ENCODE data around the gene OR8K3. TPM values are rescaled to one million over a fixed set of nuclear protein-coding genes. Genes with fewer than 3 reads are reported as not detected.

OR8K3 gene
- total and polyA plus RNA-seq, 10 of the 15 experiments (the other 5 are each of a cell fraction or from before 2014, with no cell fraction given), result not detected

GRCh38 chr11:56345739-56346138 lies 30.8 kb downstream of the OR8K3 start, which contains the start of gene OR8K1 (continued):
- TF ChIP-seq MTA3 (IDR thresholded peaks at IDR 0.05; ENCODE audit: borderline replicate concordance, low read length), result no peak
- no peak for TF ChIP-seq TARDBP (IDR thresholded peaks at IDR 0.05; ENCODE audit: borderline replicate concordance)
- no peak for TF ChIP-seq POU2F2 (IDR thresholded peaks at IDR 0.05; ENCODE audit: borderline replicate concordance, low read depth, low read length)
- TF ChIP-seq ETV6 (conservative IDR thresholded peaks at IDR 0.05 in 1 of 2, IDR thresholded peaks at IDR 0.05 in 1 of 2; ENCODE audit: borderline replicate concordance in 1 of 2, low read depth in 1 of 2), result no peak

DNA sequence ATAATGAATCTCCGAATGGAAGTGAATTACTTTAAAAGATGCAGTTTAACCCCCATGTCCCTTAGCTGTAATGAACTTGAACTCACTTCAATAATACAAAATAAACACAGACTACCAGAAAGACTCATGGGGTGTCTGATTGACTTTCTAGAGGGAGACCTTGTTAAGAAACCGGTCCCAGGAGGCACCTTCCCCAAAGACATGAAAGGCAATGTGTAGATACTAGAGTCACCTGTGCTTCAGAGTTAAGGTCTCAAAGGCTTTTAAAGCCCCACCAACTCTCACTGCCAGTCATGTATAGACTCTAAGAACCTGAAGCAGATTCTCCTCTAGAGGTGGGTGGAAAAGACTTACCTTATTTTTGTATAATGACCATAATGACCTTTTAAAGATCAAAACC lies 39.0 kb downstream of the OR8K3 start, which contains the start of gene OR8J1:
TSS of gene OR8J1 (plus strand) at position 301 of the 400 bp plus-strand sequence. CDS start 5,956 bp downstream, outside the sequence.
- Histone ChIP-seq H3K36me3 (ENCODE audit: control insufficient read depth in 2 of 2, insufficient read depth in 2 of 2, low read length in 1 of 2) (no peaks in the 10 kb centered on the region), H3K9ac (ENCODE audit: control insufficient read depth, insufficient read depth, low read length) (no peak within 1 kb of the TSS), H3K4me3 (no peak within 1 kb of the TSS), H3K27me3 (replicated peaks in 1 of 2; ENCODE audit: control insufficient read depth in 2 of 2, insufficient read depth in 2 of 2, low read length in 1 of 2) (no peaks in the 10 kb centered on the region), H3K79me2 (ENCODE audit: control insufficient read depth, insufficient read depth, low read length) (no peaks in the 10 kb centered on the region), H2AFZ (ENCODE audit: control insufficient read depth, low read depth, low read length) (no peak within 1 kb of the TSS), H3K4me1 (ENCODE audit: control insufficient read depth, insufficient read depth, low read length) (no peaks in the 10 kb centered on the region), H3K9me3 (replicated peaks; ENCODE audit: control insufficient read depth, insufficient read depth, low read length) (no peaks in the 10 kb centered on the region), H3K4me2 (ENCODE audit: control insufficient read depth, insufficient read depth) (no peak within 1 kb of the TSS), H3K27ac (ENCODE audit: control insufficient read depth, insufficient read depth) (no peak within 1 kb of the TSS), H4K20me1 (ENCODE audit: control insufficient read depth, insufficient read depth) (no peaks in the 10 kb centered on the region)
- ChIA-PET RAD21 (ENCODE audit: unreplicated experiment) (no interaction called here), CTCF (no interaction called here), SMC1A (ENCODE audit: uncharacterized antibody, unreplicated experiment) (no interaction called here), POLR2A (no interaction called here)
- DNase-seq (ENCODE audit: low read depth, low spot score) (no peak), ATAC-seq (no peak), FAIRE-seq (no peak)
- intact Hi-C loops (cut with micrococcal nuclease; ENCODE audit: unreplicated experiment), result loop anchor here (5.0 kb wide), 1 partner anchor 57 kb away; no protein-coding TSS in a partner anchor
- WGBS (ENCODE audit: insufficient coverage, insufficient replicate concordance, low lambda C conversion rate, missing lambda C conversion rate), result 13% methylated on average over 2 of the region's 2 CpGs
- TF ChIP-seq CEBPB (IDR thresholded peaks at IDR 0.05; ENCODE audit: borderline replicate concordance in 1 of 2, low read depth in 2 of 2, low read length in 2 of 2) (no peak), GATAD2B (conservative IDR thresholded peaks at IDR 0.05; ENCODE audit: low read depth) (no peak), ATF2 (IDR thresholded peaks at IDR 0.05; ENCODE audit: low read length) (no peak), BCL11A (IDR thresholded peaks at IDR 0.05; ENCODE audit: low read depth, low read length) (no peak), HDAC6 (IDR thresholded peaks at IDR 0.05; ENCODE audit: unreplicated experiment) (no peak), NKRF (conservative IDR thresholded peaks at IDR 0.05) (no peak), KLF5 (IDR thresholded peaks at IDR 0.05; ENCODE audit: partially characterized antibody) (no peak)
- no TSS peak for BruUV-seq (replicated peaks)
- in situ Hi-C loops (cut with MboI), result no loop called here

Other genes with a start within 250 kb of the OR8K3 start
Only the 7 nearest of the 17 such genes appear.
- gene OR5T2, start 80.9 kb upstream of the OR8K3 start, total RNA-seq (2014; rRNA removed), result not detected in 2 replicates
- gene OR5T2, start 80.9 kb upstream of the OR8K3 start, total RNA-seq (2014; rRNA removed; fragmentation: Illumina TruSeq; extraction: Trizol), result not detected in 2 replicates
- not detected in 2 replicates for gene OR5T2, start 80.9 kb upstream of the OR8K3 start, total RNA-seq (2021)
- not detected in 2 replicates for gene OR5T2, start 80.9 kb upstream of the OR8K3 start, polyA plus RNA-seq (2011; rRNA removed)
- not detected in 2 replicates for gene OR5T2, start 80.9 kb upstream of the OR8K3 start, polyA plus RNA-seq (2014; fragmentation: Illumina TruSeq; extraction: Trizol)
- gene OR5T2, start 80.9 kb upstream of the OR8K3 start, polyA plus RNA-seq (2014; fragmentation: Nextera tagmentation; extraction: Ambion mirVana), result not detected
- gene OR5T2, start 80.9 kb upstream of the OR8K3 start, polyA plus RNA-seq (2014; rRNA removed), result not detected in 2 replicates
- gene OR5T2, start 80.9 kb upstream of the OR8K3 start, polyA plus RNA-seq (2016; fragmentation: Nextera tagmentation; extraction: Ambion mirVana), result not detected
- not detected in 2 replicates for gene OR5T3, start 62.9 kb upstream of the OR8K3 start, total RNA-seq (2014; rRNA removed)
- gene OR5T3, start 62.9 kb upstream of the OR8K3 start, total RNA-seq (2014; rRNA removed; fragmentation: Illumina TruSeq; extraction: Trizol), result not detected in 2 replicates
- gene OR5T3, start 62.9 kb upstream of the OR8K3 start, total RNA-seq (2021), result not detected in 2 replicates
- gene OR5T3, start 62.9 kb upstream of the OR8K3 start, polyA plus RNA-seq (2011; rRNA removed), result not detected in 2 replicates
- not detected in 2 replicates for gene OR5T3, start 62.9 kb upstream of the OR8K3 start, polyA plus RNA-seq (2014; fragmentation: Illumina TruSeq; extraction: Trizol)
- gene OR5T3, start 62.9 kb upstream of the OR8K3 start, polyA plus RNA-seq (2014; fragmentation: Nextera tagmentation; extraction: Ambion mirVana), result not detected
- gene OR5T3, start 62.9 kb upstream of the OR8K3 start, polyA plus RNA-seq (2014; rRNA removed), result not detected in 2 replicates
- gene OR5T3, start 62.9 kb upstream of the OR8K3 start, polyA plus RNA-seq (2016; fragmentation: Nextera tagmentation; extraction: Ambion mirVana), result not detected
- gene OR5T1, start 41.0 kb upstream of the OR8K3 start, total RNA-seq (2014; rRNA removed), result not detected in 2 replicates
- gene OR5T1, start 41.0 kb upstream of the OR8K3 start, total RNA-seq (2014; rRNA removed; fragmentation: Illumina TruSeq; extraction: Trizol), result not detected in 2 replicates
- not detected in 2 replicates for gene OR5T1, start 41.0 kb upstream of the OR8K3 start, total RNA-seq (2021)
- not detected in 2 replicates for gene OR5T1, start 41.0 kb upstream of the OR8K3 start, polyA plus RNA-seq (2011; rRNA removed)
- not detected in 2 replicates for gene OR5T1, start 41.0 kb upstream of the OR8K3 start, polyA plus RNA-seq (2014; fragmentation: Illumina TruSeq; extraction: Trizol)
- not detected for gene OR5T1, start 41.0 kb upstream of the OR8K3 start, polyA plus RNA-seq (2014; fragmentation: Nextera tagmentation; extraction: Ambion mirVana)
- not detected in 2 replicates for gene OR5T1, start 41.0 kb upstream of the OR8K3 start, polyA plus RNA-seq (2014; rRNA removed)
- gene OR5T1, start 41.0 kb upstream of the OR8K3 start, polyA plus RNA-seq (2016; fragmentation: Nextera tagmentation; extraction: Ambion mirVana), result not detected
- gene OR8H1, start 22.9 kb upstream of the OR8K3 start, total RNA-seq (2014; rRNA removed), result not detected in 2 replicates
- not detected in 2 replicates for gene OR8H1, start 22.9 kb upstream of the OR8K3 start, total RNA-seq (2014; rRNA removed; fragmentation: Illumina TruSeq; extraction: Trizol)
- not detected in 2 replicates for gene OR8H1, start 22.9 kb upstream of the OR8K3 start, total RNA-seq (2021)
- gene OR8H1, start 22.9 kb upstream of the OR8K3 start, polyA plus RNA-seq (2011; rRNA removed), result not detected in 2 replicates
- gene OR8H1, start 22.9 kb upstream of the OR8K3 start, polyA plus RNA-seq (2014; fragmentation: Illumina TruSeq; extraction: Trizol), result not detected in 2 replicates
- gene OR8H1, start 22.9 kb upstream of the OR8K3 start, polyA plus RNA-seq (2014; fragmentation: Nextera tagmentation; extraction: Ambion mirVana), result not detected
- not detected in 2 replicates for gene OR8H1, start 22.9 kb upstream of the OR8K3 start, polyA plus RNA-seq (2014; rRNA removed)
- not detected for gene OR8H1, start 22.9 kb upstream of the OR8K3 start, polyA plus RNA-seq (2016; fragmentation: Nextera tagmentation; extraction: Ambion mirVana)
- not detected in 2 replicates for gene OR8K1, start 30.9 kb downstream of the OR8K3 start, total RNA-seq (2014; rRNA removed)
- not detected in 2 replicates for gene OR8K1, start 30.9 kb downstream of the OR8K3 start, total RNA-seq (2014; rRNA removed; fragmentation: Illumina TruSeq; extraction: Trizol)
- gene OR8K1, start 30.9 kb downstream of the OR8K3 start, total RNA-seq (2021), result not detected in 2 replicates
- not detected in 2 replicates for gene OR8K1, start 30.9 kb downstream of the OR8K3 start, polyA plus RNA-seq (2011; rRNA removed)
- gene OR8K1, start 30.9 kb downstream of the OR8K3 start, polyA plus RNA-seq (2014; fragmentation: Illumina TruSeq; extraction: Trizol), result not detected in 2 replicates
- not detected for gene OR8K1, start 30.9 kb downstream of the OR8K3 start, polyA plus RNA-seq (2014; fragmentation: Nextera tagmentation; extraction: Ambion mirVana)
- gene OR8K1, start 30.9 kb downstream of the OR8K3 start, polyA plus RNA-seq (2014; rRNA removed), result not detected in 2 replicates
- gene OR8K1, start 30.9 kb downstream of the OR8K3 start, polyA plus RNA-seq (2016; fragmentation: Nextera tagmentation; extraction: Ambion mirVana), result not detected
- gene OR8J1, start 39.1 kb downstream of the OR8K3 start, total RNA-seq (2014; rRNA removed), result not detected in 2 replicates
- not detected in 2 replicates for gene OR8J1, start 39.1 kb downstream of the OR8K3 start, total RNA-seq (2014; rRNA removed; fragmentation: Illumina TruSeq; extraction: Trizol)
- not detected in 2 replicates for gene OR8J1, start 39.1 kb downstream of the OR8K3 start, total RNA-seq (2021)
- gene OR8J1, start 39.1 kb downstream of the OR8K3 start, polyA plus RNA-seq (2011; rRNA removed), result not detected in 2 replicates
- gene OR8J1, start 39.1 kb downstream of the OR8K3 start, polyA plus RNA-seq (2014; fragmentation: Illumina TruSeq; extraction: Trizol), result not detected in 2 replicates
- not detected for gene OR8J1, start 39.1 kb downstream of the OR8K3 start, polyA plus RNA-seq (2014; fragmentation: Nextera tagmentation; extraction: Ambion mirVana)
- gene OR8J1, start 39.1 kb downstream of the OR8K3 start, polyA plus RNA-seq (2014; rRNA removed), result not detected in 2 replicates
- gene OR8J1, start 39.1 kb downstream of the OR8K3 start, polyA plus RNA-seq (2016; fragmentation: Nextera tagmentation; extraction: Ambion mirVana), result not detected
- gene OR8U1, start 60.5 kb downstream of the OR8K3 start, total RNA-seq (2014; rRNA removed), result not detected in 2 replicates
- gene OR8U1, start 60.5 kb downstream of the OR8K3 start, total RNA-seq (2014; rRNA removed; fragmentation: Illumina TruSeq; extraction: Trizol), result not detected in 2 replicates
- gene OR8U1, start 60.5 kb downstream of the OR8K3 start, total RNA-seq (2021), result not detected in 2 replicates
- not detected in 2 replicates for gene OR8U1, start 60.5 kb downstream of the OR8K3 start, polyA plus RNA-seq (2011; rRNA removed)
- not detected in 2 replicates for gene OR8U1, start 60.5 kb downstream of the OR8K3 start, polyA plus RNA-seq (2014; fragmentation: Illumina TruSeq; extraction: Trizol)
- gene OR8U1, start 60.5 kb downstream of the OR8K3 start, polyA plus RNA-seq (2014; fragmentation: Nextera tagmentation; extraction: Ambion mirVana), result not detected
- gene OR8U1, start 60.5 kb downstream of the OR8K3 start, polyA plus RNA-seq (2014; rRNA removed), result not detected in 2 replicates
- not detected for gene OR8U1, start 60.5 kb downstream of the OR8K3 start, polyA plus RNA-seq (2016; fragmentation: Nextera tagmentation; extraction: Ambion mirVana)

Data from GM12878 (cell line).